Panc1 (cell line): ENCODE measurements around the gene PLCXD1.

ENCODE experiments used
- TF ChIP-seq, protein P1 (sequence below), 2 experiments: IDR thresholded peaks; 2 replicates each; pipeline ENCODE4 v1.6.1; 2011 to 2012; ENCODE audit warnings: low read depth in 2 of 2, control low read depth in 1 of 2, low read length in 1 of 2, mild to moderate bottlenecking in 1 of 2, moderate library complexity in 1 of 2; ENCODE audit not compliant: insufficient read depth in 1 of 2
- TF ChIP-seq, protein P2 (sequence below): fragments of 450-650 bp; IDR thresholded peaks from 2 replicates; pipeline ENCODE4 v1.5.1; 2017; ENCODE audit warnings: mild to moderate bottlenecking

DNA sequence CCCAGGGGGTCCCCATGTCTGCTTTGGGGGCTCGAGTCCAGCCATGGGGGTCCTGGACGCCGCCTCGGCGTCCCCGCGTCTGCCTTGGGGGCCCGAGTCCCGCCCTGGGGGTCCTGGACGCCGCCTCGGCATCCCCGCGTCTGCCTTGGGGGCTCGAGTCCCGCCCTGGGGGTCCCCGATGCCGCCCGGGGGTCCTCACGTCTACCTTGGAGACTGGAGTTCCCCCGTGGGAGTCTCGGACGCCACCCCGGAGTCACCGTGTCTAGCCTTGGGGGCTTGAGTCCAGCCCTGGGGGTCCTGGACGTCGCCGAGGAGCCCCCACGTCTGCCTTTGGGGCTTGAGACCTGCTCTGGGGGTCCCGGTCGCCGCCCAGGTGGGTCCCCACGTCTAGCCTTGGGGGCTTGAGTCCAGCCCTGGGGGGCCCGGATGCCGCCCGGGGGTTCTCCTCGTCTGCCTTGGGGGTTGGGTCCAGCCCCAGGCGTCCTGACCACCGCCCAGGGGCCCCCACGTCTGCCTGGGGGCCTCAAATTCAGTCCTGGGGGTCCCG lies 38.5 kb downstream of the PLCXD1 start:
- TF ChIP-seq, protein P1, sequence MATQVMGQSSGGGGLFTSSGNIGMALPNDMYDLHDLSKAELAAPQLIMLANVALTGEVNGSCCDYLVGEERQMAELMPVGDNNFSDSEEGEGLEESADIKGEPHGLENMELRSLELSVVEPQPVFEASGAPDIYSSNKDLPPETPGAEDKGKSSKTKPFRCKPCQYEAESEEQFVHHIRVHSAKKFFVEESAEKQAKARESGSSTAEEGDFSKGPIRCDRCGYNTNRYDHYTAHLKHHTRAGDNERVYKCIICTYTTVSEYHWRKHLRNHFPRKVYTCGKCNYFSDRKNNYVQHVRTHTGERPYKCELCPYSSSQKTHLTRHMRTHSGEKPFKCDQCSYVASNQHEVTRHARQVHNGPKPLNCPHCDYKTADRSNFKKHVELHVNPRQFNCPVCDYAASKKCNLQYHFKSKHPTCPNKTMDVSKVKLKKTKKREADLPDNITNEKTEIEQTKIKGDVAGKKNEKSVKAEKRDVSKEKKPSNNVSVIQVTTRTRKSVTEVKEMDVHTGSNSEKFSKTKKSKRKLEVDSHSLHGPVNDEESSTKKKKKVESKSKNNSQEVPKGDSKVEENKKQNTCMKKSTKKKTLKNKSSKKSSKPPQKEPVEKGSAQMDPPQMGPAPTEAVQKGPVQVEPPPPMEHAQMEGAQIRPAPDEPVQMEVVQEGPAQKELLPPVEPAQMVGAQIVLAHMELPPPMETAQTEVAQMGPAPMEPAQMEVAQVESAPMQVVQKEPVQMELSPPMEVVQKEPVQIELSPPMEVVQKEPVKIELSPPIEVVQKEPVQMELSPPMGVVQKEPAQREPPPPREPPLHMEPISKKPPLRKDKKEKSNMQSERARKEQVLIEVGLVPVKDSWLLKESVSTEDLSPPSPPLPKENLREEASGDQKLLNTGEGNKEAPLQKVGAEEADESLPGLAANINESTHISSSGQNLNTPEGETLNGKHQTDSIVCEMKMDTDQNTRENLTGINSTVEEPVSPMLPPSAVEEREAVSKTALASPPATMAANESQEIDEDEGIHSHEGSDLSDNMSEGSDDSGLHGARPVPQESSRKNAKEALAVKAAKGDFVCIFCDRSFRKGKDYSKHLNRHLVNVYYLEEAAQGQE (IDR thresholded peaks at IDR 0.05; ENCODE audit: insufficient read depth in 1 of 2, low read depth in 2 of 2, low read length in 1 of 2): no peak
- TF ChIP-seq, protein P2, sequence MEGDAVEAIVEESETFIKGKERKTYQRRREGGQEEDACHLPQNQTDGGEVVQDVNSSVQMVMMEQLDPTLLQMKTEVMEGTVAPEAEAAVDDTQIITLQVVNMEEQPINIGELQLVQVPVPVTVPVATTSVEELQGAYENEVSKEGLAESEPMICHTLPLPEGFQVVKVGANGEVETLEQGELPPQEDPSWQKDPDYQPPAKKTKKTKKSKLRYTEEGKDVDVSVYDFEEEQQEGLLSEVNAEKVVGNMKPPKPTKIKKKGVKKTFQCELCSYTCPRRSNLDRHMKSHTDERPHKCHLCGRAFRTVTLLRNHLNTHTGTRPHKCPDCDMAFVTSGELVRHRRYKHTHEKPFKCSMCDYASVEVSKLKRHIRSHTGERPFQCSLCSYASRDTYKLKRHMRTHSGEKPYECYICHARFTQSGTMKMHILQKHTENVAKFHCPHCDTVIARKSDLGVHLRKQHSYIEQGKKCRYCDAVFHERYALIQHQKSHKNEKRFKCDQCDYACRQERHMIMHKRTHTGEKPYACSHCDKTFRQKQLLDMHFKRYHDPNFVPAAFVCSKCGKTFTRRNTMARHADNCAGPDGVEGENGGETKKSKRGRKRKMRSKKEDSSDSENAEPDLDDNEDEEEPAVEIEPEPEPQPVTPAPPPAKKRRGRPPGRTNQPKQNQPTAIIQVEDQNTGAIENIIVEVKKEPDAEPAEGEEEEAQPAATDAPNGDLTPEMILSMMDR: no peak
